Measurements from ENCODE around the gene MANSC1. TPM values are rescaled to one million over a fixed set of nuclear protein-coding genes. Genes with fewer than 3 reads are reported as not detected.
A peak's percentile ranks its signal among the peaks of the same experiment; 100 is the strongest.

MANSC1 gene
- total and polyA plus RNA-seq, 2 donors (not counting 3 experiments of a cell fraction or from before 2014, with no cell fraction given) = 37.0 to 65.0 TPM

GRCh38 chr12:12333407-12334366 is 16.4 kb downstream of the MANSC1 start:
- BruUV-seq (replicated peaks) = no TSS peak
- Histone ChIP-seq H4K20me1 (replicated peaks; ENCODE audit: control insufficient read depth, extremely low read depth, insufficient read depth, low read length) (no peaks in the 10 kb centered on the region), H3K9ac (replicated peaks; ENCODE audit: extremely low read depth, insufficient read depth, low read length) (no peak overlapping the region), H3K4me1 (ENCODE audit: control insufficient read depth, extremely low read depth, insufficient read depth, low read length) (peaks cover 40% of the 10 kb centered on the region), H3K36me3 (ENCODE audit: control insufficient read depth in 2 of 2, extremely low read depth in 1 of 2, insufficient read depth in 2 of 2, low read length in 2 of 2) (peaks cover 2 to 12% of the 10 kb centered on the region in 2 experiments), H3K9me3 (replicated peaks; ENCODE audit: control insufficient read depth, insufficient read depth, low read length) (no peaks in the 10 kb centered on the region), H2AFZ (ENCODE audit: low read depth, low read length) (no peak overlapping the region), H3K4me2 (ENCODE audit: insufficient read depth, low read length) (peak overlapping the region; percentile 4), H3K27me3 (ENCODE audit: control insufficient read depth in 2 of 2, insufficient read depth in 2 of 2, low read length in 2 of 2) (no peaks in the 10 kb centered on the region), H3K79me2 (ENCODE audit: control insufficient read depth, insufficient read depth, low read length) (peaks cover 54% of the 10 kb centered on the region), H3K9me1 (replicated peaks; ENCODE audit: control insufficient read depth, extremely low read depth, insufficient read depth, low read length) (no peaks in the 10 kb centered on the region), H3K4me3 (replicated peaks in 1 of 3; ENCODE audit: insufficient read depth in 1 of 3, low read depth in 1 of 3, low read length in 3 of 3) (no peak overlapping the region), H3K27ac (ENCODE audit: insufficient read depth, low read depth, low read length) (no peak overlapping the region)
- intact Hi-C loops (cut with micrococcal nuclease) = loop anchor here (1.0 to 5.0 kb wide), 4 partner anchors 67 to 781 kb away; partner anchors contain the start of genes DUSP16 and LRP6
- POLR2A ChIA-PET = interaction anchor here (1.3 to 1.7 kb wide), 2 partner anchors 23 to 67 kb away, joined by 6 to 7 read pairs; partner anchors contain the start of genes BORCS5 and LRP6
- TF ChIP-seq MYC (IDR thresholded peaks at IDR 0.05; ENCODE audit: low read depth, low read length) (no peak), FOS (IDR thresholded peaks at IDR 0.05; ENCODE audit: borderline replicate concordance, insufficient read depth, low read length) (no peak), GATA2 (IDR thresholded peaks at IDR 0.05; ENCODE audit: insufficient read depth, insufficient read length, low read depth, low read length) (no peak), JUN (IDR thresholded peaks at IDR 0.05; ENCODE audit: borderline replicate concordance, insufficient read depth, insufficient read length, low read depth) (no peak), POLR2A (IDR thresholded peaks at IDR 0.05; ENCODE audit: low read depth, low read length) (no peak), EZH2 (IDR thresholded peaks at IDR 0.05; ENCODE audit: borderline replicate concordance, low read depth, low read length, severe bottlenecking) (no peak)
- dilution Hi-C loops (cut with MboI; ENCODE audit: extremely low pct_ligation_motif_present, low sequenced_read_pairs) = loop anchor here (25.0 kb wide), 1 partner anchor 246 kb away; no protein-coding TSS in a partner anchor
- DNase-seq (ENCODE audit: low read depth, low spot score) (peak; percentile 88), FAIRE-seq (peak; percentile 18)
- CTCF ChIA-PET = interaction anchor here (0.7 to 4.7 kb wide), 18 partner anchors 10 to 404 kb away, joined by 3 to 31 read pairs (median 4); partner anchors contain the start of genes BORCS5 and MANSC1

Data from endothelial cell of umbilical vein (primary cell).